ENCODE results near the gene PRR5. TPM values are rescaled to one million over a fixed set of nuclear protein-coding genes. Genes with fewer than 3 reads are reported as not detected.

Gene PRR5
- total RNA-seq, 1 donor from 2014 or later = 14.0 TPM

- no peak for FAIRE-seq
- Histone ChIP-seq H3K36me3 (ENCODE audit: control insufficient read depth, insufficient read depth, low read length) (no peaks in the 10 kb centered on the region), H3K4me3 (ENCODE audit: low read depth, low read length) (no peak overlapping the region), H3K27me3 (ENCODE audit: control insufficient read depth, insufficient read depth, low read length) (no peaks in the 10 kb centered on the region)
- no peak for DNase-seq (ENCODE audit: low read depth)
- no peak for TF ChIP-seq CTCF (IDR thresholded peaks at IDR 0.05; ENCODE audit: insufficient read depth, low read length, severe bottlenecking)
Measured at GRCh38 chr22:44693145-44693544, 8.9 kb upstream of the PRR5 start.

GRCh38 chr22:44693756-44694155, 8.2 kb upstream of the PRR5 start:
- no peak for FAIRE-seq
- Histone ChIP-seq H3K36me3 (ENCODE audit: control insufficient read depth, insufficient read depth, low read length) (no peaks in the 10 kb centered on the region), H3K27me3 (ENCODE audit: control insufficient read depth, insufficient read depth, low read length) (no peaks in the 10 kb centered on the region), H3K4me3 (ENCODE audit: low read depth, low read length) (no peak overlapping the region)
- TF ChIP-seq CTCF (IDR thresholded peaks at IDR 0.05; ENCODE audit: insufficient read depth, low read length, severe bottlenecking) = no peak
- DNase-seq (ENCODE audit: low read depth) = no peak

- peak; percentile 99 for TF ChIP-seq CTCF (IDR thresholded peaks at IDR 0.05; ENCODE audit: insufficient read depth, low read length, severe bottlenecking)
- FAIRE-seq (no peak), DNase-seq (ENCODE audit: low read depth) (peak; percentile 43)
Measured at GRCh38 chr22:44697423-44698141, 4.4 kb upstream of the PRR5 start.

GRCh38 chr22:44698531-44699421, 3.2 kb upstream of the PRR5 start:
- H3K36me3 ChIP-seq (ENCODE audit: control insufficient read depth, insufficient read depth, low read length) = no peaks in the 10 kb centered on the region
- DNase-seq (ENCODE audit: low read depth) (no peak), FAIRE-seq (no peak)
- H3K4me3 ChIP-seq (ENCODE audit: low read depth, low read length) = no peak overlapping the region
- H3K27me3 ChIP-seq (ENCODE audit: control insufficient read depth, insufficient read depth, low read length) = peaks cover 2% of the 10 kb centered on the region
- TF ChIP-seq CTCF (IDR thresholded peaks at IDR 0.05; ENCODE audit: insufficient read depth, low read length, severe bottlenecking) = no peak

More at GRCh38 chr22:44697423-44698141, 4.4 kb upstream of the PRR5 start:
- Histone ChIP-seq H3K4me3 (ENCODE audit: low read depth, low read length) (no peak overlapping the region), H3K27me3 (ENCODE audit: control insufficient read depth, insufficient read depth, low read length) (peaks cover 2% of the 10 kb centered on the region), H3K36me3 (ENCODE audit: control insufficient read depth, insufficient read depth, low read length) (no peaks in the 10 kb centered on the region)

GRCh38 chr22:44700456-44700855, 1.5 kb upstream of the PRR5 start:
- no peak for TF ChIP-seq CTCF (IDR thresholded peaks at IDR 0.05; ENCODE audit: insufficient read depth, low read length, severe bottlenecking)
- peaks cover 2% of the 10 kb centered on the region for H3K27me3 ChIP-seq (ENCODE audit: control insufficient read depth, insufficient read depth, low read length)
- DNase-seq (ENCODE audit: low read depth) (no peak), FAIRE-seq (no peak)
- peaks cover 1% of the 10 kb centered on the region for H3K36me3 ChIP-seq (ENCODE audit: control insufficient read depth, insufficient read depth, low read length)
- H3K4me3 ChIP-seq (ENCODE audit: low read depth, low read length) = no peak overlapping the region

Data from bronchial epithelial cell (primary cell).